ENCODE measurements around the gene ACTL10.

ACTL10 gene

DNA sequence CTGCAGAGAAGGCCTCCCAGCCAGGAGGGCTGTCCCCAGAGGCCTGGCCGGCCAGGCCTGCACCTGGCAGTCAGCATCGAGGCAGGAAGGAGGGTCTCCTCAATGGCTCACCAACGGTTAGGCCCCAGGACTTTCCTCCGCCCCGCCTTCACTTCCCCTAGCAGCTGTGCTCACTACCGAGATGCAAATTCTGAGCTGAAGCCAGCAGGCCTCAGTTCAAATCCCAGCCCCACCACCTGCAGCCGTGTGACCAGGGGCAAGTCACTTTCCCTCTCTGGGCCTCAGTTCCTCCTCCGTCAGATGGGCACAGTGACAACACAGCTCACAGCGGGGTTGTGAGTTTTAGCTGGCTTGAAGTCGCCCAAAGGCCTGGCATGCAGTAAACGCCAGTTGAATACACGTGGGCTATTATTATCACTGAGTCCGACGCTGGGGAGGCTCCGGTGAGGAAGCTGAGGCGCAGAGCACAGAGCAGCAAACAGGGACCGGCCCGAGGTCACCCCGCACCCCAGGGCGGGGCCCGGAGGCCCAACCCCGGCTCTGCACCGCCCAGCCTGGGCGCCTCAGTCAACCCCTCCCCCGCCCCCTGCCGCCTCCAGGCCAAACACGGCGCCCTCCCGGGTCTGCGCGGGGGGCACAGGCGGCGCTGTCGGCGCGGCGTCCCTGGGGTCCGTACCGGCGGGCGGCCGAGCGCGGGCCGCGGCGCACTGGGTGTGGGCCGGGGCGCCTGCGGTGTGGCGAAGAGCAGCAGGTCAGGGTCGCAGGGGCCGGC is 18.8 kb downstream of the ACTL10 start:
- TF ChIP-seq, protein P1, sequence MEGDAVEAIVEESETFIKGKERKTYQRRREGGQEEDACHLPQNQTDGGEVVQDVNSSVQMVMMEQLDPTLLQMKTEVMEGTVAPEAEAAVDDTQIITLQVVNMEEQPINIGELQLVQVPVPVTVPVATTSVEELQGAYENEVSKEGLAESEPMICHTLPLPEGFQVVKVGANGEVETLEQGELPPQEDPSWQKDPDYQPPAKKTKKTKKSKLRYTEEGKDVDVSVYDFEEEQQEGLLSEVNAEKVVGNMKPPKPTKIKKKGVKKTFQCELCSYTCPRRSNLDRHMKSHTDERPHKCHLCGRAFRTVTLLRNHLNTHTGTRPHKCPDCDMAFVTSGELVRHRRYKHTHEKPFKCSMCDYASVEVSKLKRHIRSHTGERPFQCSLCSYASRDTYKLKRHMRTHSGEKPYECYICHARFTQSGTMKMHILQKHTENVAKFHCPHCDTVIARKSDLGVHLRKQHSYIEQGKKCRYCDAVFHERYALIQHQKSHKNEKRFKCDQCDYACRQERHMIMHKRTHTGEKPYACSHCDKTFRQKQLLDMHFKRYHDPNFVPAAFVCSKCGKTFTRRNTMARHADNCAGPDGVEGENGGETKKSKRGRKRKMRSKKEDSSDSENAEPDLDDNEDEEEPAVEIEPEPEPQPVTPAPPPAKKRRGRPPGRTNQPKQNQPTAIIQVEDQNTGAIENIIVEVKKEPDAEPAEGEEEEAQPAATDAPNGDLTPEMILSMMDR (IDR thresholded peaks at IDR 0.05; ENCODE audit: control insufficient read depth, insufficient read depth, low read depth, low read length, missing control alignments) = no peak
- no peak for DNase-seq (ENCODE audit: low read depth)
- peak overlapping the region; percentile 39 for H3K4me3 ChIP-seq (ENCODE audit: control insufficient read depth, low read depth, low read length)

DNA sequence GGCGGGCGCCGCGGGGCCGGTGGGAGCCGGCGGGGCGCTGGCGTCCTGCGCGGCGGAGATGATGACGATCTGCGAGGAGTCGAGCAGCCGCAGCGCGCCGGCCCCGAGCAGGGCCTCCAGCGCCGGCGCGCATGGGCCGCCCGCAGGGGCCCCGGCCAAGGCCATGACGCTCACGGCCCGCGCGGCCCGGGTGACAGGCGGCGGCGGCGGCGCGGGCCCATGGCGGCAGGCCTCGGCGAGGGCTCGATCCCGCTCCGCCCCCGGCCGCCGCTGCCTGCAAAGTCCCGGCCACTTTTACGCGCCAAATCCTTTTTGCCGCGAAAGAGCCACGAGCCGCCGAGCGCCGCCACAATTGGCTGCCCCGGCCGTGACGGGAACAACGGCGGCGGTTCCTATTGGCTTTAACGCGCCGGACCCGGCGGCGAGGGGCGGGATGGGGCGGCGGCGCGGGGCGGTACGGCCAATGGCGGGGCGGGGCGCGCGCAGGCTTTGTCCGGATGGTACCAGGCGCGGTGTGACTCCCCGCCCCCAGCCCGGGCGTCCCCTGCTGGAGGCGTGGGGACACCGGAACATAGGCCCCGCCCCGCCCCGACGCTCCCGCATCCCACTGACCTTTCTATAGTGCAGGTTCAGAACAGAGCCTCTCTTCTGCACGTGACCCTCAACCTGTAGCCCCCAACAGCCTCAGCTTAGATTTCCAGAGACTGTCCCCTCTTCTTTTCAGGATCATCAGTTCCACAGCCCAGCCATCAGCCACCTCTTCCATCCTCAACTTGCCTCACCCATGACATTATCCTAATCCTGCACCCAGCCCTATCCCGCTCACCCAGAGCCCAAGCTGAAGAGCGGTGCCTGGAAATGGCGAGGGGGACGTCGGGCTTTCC is 19.6 kb downstream of the ACTL10 start, which contains the start of gene E2F1:
Gene E2F1, minus strand, starts transcription at position 286 of the 884 bp plus-strand sequence. Its CDS starts 121 bp downstream, at position 165.
- H3K4me3 ChIP-seq (ENCODE audit: control insufficient read depth, low read depth, low read length) = peak within 1 kb of the TSS; percentile 52
- TF ChIP-seq, protein P1 (IDR thresholded peaks at IDR 0.05; ENCODE audit: control insufficient read depth, insufficient read depth, low read depth, low read length, missing control alignments) = peak; percentile 28
- no peak for DNase-seq (ENCODE audit: low read depth)

DNA sequence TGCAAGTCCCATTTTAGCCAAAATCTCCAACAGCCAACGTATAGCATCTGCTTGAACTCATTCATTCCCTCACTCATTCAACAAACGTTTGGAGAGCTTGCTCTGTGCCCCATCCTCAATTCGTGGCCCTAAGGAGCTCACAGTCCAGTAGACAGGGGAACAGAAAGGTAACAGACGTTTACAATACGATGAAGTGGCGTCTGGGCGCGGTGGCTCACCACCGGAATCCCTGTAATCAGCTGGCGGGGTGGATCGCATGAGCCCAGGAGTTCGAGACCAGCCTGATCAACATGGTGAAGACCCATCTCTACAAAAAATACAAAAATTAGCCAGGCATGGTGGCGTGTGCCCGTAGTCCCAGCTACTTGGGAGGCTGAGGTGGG is 20.2 kb downstream of the ACTL10 start:
- H3K4me3 ChIP-seq (ENCODE audit: control insufficient read depth, low read depth, low read length) = peak overlapping the region; percentile 52
- no peak for DNase-seq (ENCODE audit: low read depth)
- TF ChIP-seq, protein P1 (IDR thresholded peaks at IDR 0.05; ENCODE audit: control insufficient read depth, insufficient read depth, low read depth, low read length, missing control alignments) = no peak

DNA sequence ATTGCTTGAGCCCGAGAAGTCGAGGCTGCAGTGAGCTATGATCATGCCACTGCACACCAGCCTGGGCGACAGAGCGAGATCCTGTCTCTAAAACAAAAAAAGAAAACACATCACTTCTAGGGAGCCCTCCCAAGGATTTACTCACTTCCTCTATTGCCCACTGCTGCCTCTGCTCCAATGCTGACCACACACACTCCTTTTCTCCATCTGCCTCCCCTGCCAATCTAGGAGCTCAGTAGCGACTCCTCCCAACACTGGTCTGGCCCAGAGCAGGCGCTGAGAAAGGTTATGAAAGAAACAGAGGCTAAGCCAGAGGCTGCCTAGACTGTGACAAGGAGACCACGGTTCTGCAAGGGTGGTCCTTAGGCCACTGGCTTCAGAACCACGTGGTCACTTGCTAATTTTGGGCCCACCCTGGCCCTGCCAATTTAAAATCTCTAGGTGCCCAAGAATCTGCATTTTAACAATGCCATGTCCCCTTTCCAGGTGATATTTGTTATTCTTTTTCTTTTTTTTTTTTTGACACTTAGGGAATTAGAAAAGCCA is 20.7 kb downstream of the ACTL10 start:
- H3K4me3 ChIP-seq (ENCODE audit: control insufficient read depth, low read depth, low read length) = no peak overlapping the region
- TF ChIP-seq, protein P1 (IDR thresholded peaks at IDR 0.05; ENCODE audit: control insufficient read depth, insufficient read depth, low read depth, low read length, missing control alignments) = no peak
- no peak for DNase-seq (ENCODE audit: low read depth)

DNA sequence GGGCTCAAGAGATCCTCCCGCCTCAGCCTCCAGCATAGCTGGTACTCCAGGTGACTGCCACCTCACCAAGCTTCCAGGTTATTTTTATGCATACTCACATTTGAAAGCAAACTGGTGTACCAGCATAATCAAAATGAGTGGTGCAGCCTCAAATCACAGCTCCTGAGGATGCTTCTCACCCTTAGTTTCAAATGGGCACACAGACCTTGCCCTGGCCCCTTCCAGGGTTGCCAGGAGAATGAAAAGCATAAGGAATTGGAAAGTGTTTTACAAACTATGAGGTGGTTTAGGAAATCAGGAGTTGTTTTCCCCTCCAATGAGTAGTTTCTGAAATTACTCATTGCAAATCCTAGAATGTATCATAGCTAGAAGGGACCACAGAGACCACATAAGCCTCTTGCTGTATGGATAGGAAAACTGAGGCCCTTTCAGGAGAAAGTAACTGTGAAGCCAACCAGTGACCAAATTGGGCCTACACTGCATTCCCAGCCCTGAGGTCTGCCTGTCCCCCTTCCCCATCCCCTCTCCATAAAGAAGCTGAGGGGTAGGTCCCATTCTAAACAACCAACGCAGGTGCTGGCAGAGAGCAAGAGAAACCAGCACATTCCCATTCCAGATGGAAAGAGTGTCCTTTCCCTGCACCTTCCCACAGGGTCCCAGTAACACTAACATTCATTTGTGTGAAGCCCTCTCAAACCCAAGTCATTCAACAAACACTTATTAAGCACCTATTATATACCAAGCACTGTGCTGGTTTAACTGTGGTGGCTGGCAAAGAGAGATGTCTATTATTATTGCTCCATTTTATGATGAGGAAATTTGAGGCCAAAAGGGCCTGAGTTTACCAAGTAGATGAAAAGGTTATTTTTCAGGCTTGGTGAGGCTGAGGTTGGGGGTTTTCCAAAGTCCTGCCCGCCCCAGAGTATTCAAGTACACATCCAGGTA is 21.5 kb downstream of the ACTL10 start:
- TF ChIP-seq, protein P1 (IDR thresholded peaks at IDR 0.05; ENCODE audit: control insufficient read depth, insufficient read depth, low read depth, low read length, missing control alignments) = no peak
- no peak for DNase-seq (ENCODE audit: low read depth)
- H3K4me3 ChIP-seq (ENCODE audit: control insufficient read depth, low read depth, low read length) = no peak overlapping the region
